GM12874 (cell line): ENCODE results near the gene ALDH6A1.

Experiments used
- TF ChIP-seq, protein P1 (sequence below): IDR thresholded peaks from 2 replicates; pipeline ENCODE4 v1.5.1; 2011; ENCODE audit warnings: low read depth, mild to moderate bottlenecking, control low read depth, low read length, moderate library complexity; ENCODE audit not compliant: insufficient read depth

ALDH6A1 gene

DNA sequence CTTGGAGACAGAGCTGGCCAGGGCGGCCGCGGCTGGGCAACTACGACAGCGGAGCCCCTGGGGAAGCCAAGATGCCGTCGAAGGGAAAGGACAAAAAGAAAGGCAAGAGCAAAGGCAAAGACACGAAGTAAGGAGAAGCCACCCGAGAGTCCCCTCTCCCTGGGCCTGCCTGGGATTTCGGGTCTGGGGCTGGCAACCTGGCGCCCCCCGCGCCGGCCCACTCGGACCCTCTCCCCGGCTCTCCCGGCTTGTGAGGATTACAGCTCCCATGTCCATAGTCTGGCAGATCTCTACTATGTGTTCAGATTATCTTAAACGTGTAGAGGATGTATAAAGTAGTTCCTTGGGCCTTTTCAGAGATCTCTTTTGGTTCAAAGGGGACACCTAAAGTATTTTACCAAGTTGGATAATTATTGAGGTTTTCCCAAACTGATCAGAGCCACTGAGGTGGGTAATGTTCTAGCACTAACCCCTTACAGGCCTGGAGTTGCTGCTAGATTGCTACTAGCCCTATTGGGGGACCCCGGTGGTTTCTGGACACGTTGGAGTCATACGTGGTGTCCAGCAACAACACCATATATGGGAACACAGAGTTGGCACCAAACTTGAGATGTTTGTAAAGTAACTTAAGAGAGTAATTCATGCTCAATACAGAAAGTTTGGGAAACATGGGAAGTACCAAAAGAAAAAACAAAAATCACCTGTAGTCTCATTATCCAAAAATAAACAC, 64.7 kb downstream of the ALDH6A1 start:
- TF ChIP-seq, protein P1, sequence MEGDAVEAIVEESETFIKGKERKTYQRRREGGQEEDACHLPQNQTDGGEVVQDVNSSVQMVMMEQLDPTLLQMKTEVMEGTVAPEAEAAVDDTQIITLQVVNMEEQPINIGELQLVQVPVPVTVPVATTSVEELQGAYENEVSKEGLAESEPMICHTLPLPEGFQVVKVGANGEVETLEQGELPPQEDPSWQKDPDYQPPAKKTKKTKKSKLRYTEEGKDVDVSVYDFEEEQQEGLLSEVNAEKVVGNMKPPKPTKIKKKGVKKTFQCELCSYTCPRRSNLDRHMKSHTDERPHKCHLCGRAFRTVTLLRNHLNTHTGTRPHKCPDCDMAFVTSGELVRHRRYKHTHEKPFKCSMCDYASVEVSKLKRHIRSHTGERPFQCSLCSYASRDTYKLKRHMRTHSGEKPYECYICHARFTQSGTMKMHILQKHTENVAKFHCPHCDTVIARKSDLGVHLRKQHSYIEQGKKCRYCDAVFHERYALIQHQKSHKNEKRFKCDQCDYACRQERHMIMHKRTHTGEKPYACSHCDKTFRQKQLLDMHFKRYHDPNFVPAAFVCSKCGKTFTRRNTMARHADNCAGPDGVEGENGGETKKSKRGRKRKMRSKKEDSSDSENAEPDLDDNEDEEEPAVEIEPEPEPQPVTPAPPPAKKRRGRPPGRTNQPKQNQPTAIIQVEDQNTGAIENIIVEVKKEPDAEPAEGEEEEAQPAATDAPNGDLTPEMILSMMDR: no peak

- TF ChIP-seq, protein P1: no peak
These were observed 65.5 kb downstream of the ALDH6A1 start, which contains the start of the genes BBOF1 and ENTPD5 for GRCh38 chr14:74018586-74019407. BBOF1 (plus strand) TSS chr14:74019349; CDS start chr14:74019479, 130 bp downstream. ENTPD5 (minus strand) TSS chr14:74019288; CDS start chr14:73988102, 31,186 bp downstream.

DNA sequence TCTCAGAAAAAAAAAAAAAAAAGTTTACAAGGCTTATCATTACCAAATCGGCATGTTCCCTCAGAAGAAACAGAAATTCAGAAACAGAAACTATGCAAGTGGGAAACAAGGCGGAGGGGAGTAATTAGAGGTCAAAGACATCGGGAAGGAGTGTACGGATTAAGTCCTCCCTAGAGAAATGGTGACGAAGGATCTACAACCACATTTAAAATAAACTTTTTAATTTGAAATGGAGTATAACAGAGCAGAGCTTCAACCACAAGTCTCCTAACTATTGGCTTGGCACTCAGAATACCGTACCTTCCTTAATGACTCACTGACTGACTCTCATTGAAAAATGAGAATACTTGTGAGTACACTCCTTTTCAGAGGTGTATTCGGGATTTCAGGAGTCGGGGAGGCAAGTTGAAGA, 66.1 kb downstream of the ALDH6A1 start:
- TF ChIP-seq, protein P1: no peak

GRCh38 chr14:74015963-74016362, 68.3 kb downstream of the ALDH6A1 start:
- TF ChIP-seq, protein P1: no peak

DNA sequence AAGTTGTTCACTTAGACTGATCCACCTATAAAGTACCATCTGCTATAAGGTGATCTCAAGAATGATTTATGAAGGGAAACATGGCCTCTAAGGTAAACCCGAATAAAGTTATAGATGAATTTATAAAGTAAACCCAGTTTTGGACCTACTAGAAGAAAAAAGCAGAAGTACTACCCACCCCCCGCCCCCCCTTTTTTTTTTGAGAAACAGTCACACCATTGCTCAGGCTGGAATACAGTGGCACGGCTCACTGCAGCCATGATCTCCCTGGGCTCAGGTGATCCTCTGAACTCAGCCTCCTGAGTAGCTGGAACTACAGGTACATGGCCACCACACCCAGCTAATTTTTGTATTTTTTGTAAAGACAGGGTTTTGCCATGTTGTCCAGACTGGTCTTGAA, 69.1 kb downstream of the ALDH6A1 start:
- TF ChIP-seq, protein P1: no peak

DNA sequence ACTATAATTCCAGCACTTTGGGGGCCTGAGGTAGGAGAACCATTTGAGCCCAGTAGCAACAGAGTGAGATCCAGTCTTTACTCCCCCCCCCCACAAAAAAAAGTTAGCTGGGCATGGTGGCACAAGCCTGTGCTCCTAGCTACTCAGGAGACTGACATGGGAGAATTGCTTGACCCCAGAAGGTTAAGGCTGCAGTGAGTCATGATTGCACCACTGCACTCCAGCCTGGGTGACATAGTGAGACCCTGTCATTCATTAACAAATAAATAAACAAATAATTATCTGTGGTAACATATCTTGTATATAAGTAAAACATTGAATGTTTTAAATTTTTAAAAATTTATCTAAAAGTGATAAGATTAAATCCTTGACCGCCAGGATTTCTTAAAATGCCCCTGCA, 70.0 kb downstream of the ALDH6A1 start:
- TF ChIP-seq, protein P1: no peak

GRCh38 chr14:74008843-74009499, 75.3 kb downstream of the ALDH6A1 start:
- TF ChIP-seq, protein P1: no peak
